ENCODE results near the gene RBM5. TPM values are rescaled to one million over a fixed set of nuclear protein-coding genes. Genes with fewer than 3 reads are reported as not detected.

Gene RBM5
- total and polyA plus RNA-seq, 8 donors: 25.0 to 464 (median 256) TPM

DNA sequence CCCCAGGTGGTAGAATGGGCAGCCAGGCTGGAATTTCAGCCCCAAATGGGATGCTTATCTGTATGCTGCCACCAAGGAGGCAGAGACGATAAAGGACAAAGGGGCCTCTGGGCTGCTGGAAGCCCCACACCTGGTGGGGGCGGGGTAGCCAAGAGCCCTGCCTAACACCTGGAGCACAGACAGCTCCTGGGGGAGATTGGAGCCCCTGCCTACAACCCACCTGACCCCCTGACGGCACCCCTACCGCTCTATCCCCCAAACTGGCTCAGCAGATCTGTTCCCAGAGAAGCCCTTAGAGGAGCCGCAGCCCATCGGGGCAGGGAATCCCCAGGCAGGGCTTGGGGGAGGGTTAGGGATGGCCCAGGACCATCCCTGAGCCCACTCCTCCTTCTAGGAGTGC is 50.6 kb downstream of the RBM5 start:
- Histone ChIP-seq H3K9me3 (no peaks in the 10 kb centered on the region), H3K27me3 (no peaks in the 10 kb centered on the region), H3K4me3 (no peak overlapping the region), H3K27ac (no peak overlapping the region), H3K36me3 (no peaks in the 10 kb centered on the region), H3K4me1 (peaks cover 6 to 15% (median 11%) of the 10 kb centered on the region in 4 donors)
- WGBS, 5 donors: 38 to 60% (median 45%) methylated on average over 1 to 6 of the region's 6 CpGs
- intact Hi-C loops (cut with DNase I; ENCODE audit: low total_unique reads): no loop called here
- TF ChIP-seq POLR2A (IDR thresholded peaks at IDR 0.05): no peak
- no peak for TF ChIP-seq EP300 (IDR thresholded peaks at IDR 0.05)
- TF ChIP-seq, protein P1, sequence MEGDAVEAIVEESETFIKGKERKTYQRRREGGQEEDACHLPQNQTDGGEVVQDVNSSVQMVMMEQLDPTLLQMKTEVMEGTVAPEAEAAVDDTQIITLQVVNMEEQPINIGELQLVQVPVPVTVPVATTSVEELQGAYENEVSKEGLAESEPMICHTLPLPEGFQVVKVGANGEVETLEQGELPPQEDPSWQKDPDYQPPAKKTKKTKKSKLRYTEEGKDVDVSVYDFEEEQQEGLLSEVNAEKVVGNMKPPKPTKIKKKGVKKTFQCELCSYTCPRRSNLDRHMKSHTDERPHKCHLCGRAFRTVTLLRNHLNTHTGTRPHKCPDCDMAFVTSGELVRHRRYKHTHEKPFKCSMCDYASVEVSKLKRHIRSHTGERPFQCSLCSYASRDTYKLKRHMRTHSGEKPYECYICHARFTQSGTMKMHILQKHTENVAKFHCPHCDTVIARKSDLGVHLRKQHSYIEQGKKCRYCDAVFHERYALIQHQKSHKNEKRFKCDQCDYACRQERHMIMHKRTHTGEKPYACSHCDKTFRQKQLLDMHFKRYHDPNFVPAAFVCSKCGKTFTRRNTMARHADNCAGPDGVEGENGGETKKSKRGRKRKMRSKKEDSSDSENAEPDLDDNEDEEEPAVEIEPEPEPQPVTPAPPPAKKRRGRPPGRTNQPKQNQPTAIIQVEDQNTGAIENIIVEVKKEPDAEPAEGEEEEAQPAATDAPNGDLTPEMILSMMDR (IDR thresholded peaks at IDR 0.05): no peak
- TF ChIP-seq POLR2AphosphoS5 (IDR thresholded peaks at IDR 0.05): no peak
- DNase-seq: no peak

DNA sequence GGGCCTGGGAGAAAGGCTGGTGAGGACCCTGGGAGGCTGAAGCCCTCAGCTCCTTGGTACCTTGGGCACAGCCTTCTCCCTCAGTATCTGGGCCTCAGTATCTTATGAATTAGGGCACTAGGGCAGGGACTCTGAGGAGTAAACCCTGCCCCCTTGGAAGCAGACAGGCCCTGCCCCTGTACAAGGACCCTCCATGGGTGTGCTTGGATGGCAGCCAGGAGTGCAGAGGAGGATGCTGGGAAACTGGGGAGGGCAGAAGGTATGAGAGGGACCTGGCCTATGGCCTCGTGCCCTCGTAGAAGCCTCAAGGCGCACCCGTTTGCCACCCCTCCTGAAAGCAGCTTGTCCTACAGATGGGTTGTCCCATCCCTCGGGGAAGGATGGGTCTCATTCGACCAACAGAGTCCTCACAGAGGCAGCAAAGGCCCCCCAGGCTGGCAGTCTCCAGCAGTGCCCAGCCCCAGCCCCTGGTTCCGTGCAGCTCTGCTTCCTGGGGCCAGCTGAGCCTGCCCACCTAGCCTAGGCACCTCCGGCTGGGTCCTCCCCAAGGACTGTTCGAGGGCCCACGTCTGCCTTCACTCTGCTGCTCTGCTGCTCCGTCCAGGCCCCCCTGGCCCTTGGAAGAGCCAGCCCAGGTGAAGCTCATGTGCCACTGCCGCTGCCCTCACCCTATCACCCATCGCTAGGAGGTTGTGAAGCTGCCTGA is 51.2 kb downstream of the RBM5 start:
- H3K4me1 ChIP-seq: peaks cover 6 to 15% (median 11%) of the 10 kb centered on the region in 4 donors
- TF ChIP-seq POLR2A (IDR thresholded peaks at IDR 0.05): no peak
- no peak for TF ChIP-seq POLR2AphosphoS5 (IDR thresholded peaks at IDR 0.05)
- no peak for TF ChIP-seq EP300 (IDR thresholded peaks at IDR 0.05)
- TF ChIP-seq, protein P1 (IDR thresholded peaks at IDR 0.05): no peak
- no peaks in the 10 kb centered on the region for H3K36me3 ChIP-seq
- no peak for DNase-seq
- no peaks in the 10 kb centered on the region for H3K27me3 ChIP-seq
- H3K4me3 ChIP-seq: no peak overlapping the region
- no peak overlapping the region for H3K27ac ChIP-seq
- no peaks in the 10 kb centered on the region for H3K9me3 ChIP-seq
- intact Hi-C loops (cut with DNase I; ENCODE audit: low total_unique reads): no loop called here
- WGBS, 5 donors: 82 to 88% (median 86%) methylated on average over 9 to 13 of the region's 13 CpGs

DNA sequence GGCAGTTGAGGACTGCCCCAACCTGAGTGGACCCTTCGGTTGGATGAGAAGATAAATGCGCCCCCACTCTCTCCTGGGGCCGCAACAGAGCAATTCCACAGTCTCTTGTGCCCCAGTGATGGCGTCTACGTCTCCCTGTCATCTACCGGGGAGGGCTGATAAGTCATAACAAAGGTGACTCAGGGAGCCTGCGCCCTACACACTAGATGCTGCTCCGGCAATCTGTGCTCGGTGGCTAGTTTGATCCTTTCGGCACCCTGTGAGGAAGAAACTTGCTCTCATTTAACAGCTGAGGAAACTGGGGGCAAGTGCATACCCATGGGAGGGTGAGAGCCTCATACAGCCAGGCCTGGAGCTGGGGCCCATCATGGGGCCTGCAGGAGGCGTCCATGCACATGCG is 52.3 kb downstream of the RBM5 start:
- intact Hi-C loops (cut with DNase I; ENCODE audit: low total_unique reads): no loop called here
- H3K27ac ChIP-seq: no peak overlapping the region
- no peak overlapping the region for H3K4me3 ChIP-seq
- H3K36me3 ChIP-seq: no peaks in the 10 kb centered on the region
- peaks cover 6 to 15% (median 11%) of the 10 kb centered on the region in 4 donors for H3K4me1 ChIP-seq
- 86 to 98% (median 95%) methylated on average over 12 of the region's 12 CpGs for WGBS, 5 donors
- TF ChIP-seq POLR2AphosphoS5 (IDR thresholded peaks at IDR 0.05) (no peak), POLR2A (IDR thresholded peaks at IDR 0.05) (no peak), EP300 (IDR thresholded peaks at IDR 0.05) (no peak)
- TF ChIP-seq, protein P1 (IDR thresholded peaks at IDR 0.05): no peak
- no peak for DNase-seq
- H3K27me3 ChIP-seq: no peaks in the 10 kb centered on the region
- no peaks in the 10 kb centered on the region for H3K9me3 ChIP-seq

- no peaks in the 10 kb centered on the region for H3K27me3 ChIP-seq
- H3K4me1 ChIP-seq: peaks cover 0 to 18% (median 13%) of the 10 kb centered on the region in 4 donors
- H3K36me3 ChIP-seq: no peaks in the 10 kb centered on the region
- H3K4me3 ChIP-seq: no peak overlapping the region
- TF ChIP-seq POLR2AphosphoS5 (IDR thresholded peaks at IDR 0.05): no peak
- no peak for TF ChIP-seq EP300 (IDR thresholded peaks at IDR 0.05)
- TF ChIP-seq, protein P1 (IDR thresholded peaks at IDR 0.05): no peak
- TF ChIP-seq POLR2A (IDR thresholded peaks at IDR 0.05): no peak
- no peak for DNase-seq
- H3K9me3 ChIP-seq: no peaks in the 10 kb centered on the region
- intact Hi-C loops (cut with DNase I; ENCODE audit: low total_unique reads): no loop called here
- H3K27ac ChIP-seq: no peak overlapping the region
- 81 to 94% (median 87%) methylated on average over 3 of the region's 3 CpGs for WGBS, 5 donors
These were observed 57.7 kb downstream of the RBM5 start for GRCh38 chr3:50146316-50146901.
